Right cardiac atrium (tissue), 5 donors: ENCODE results near the gene ICAM1. TPM values are rescaled to one million over a fixed set of nuclear protein-coding genes. Genes with fewer than 3 reads are reported as not detected.

Experiments
- ATAC-seq, 2 donors: fragments of 200-7000 bp; cut with Tn5 transposase; one replicate each; pipeline versions ENCODE4 v1.8.0 to v1.9.1; 2020; ENCODE audit warnings: moderate library complexity in 2 of 2, mild to moderate bottlenecking in 1 of 2
- DNase-seq, 3 donors: peaks; one replicate each; pipeline ENCODE4 v3.0.0-alpha.2; 2020
- H3K27ac ChIP-seq: one replicate; pipeline ENCODE4 v1.5.1; 2013; ENCODE audit warnings: mild to moderate bottlenecking, low read length, control low read depth, moderate library complexity
- H3K27me3 ChIP-seq: one replicate; pipeline ENCODE4 v1.6.1; 2013; ENCODE audit not compliant: control insufficient read depth, insufficient read depth
- H3K4me1 ChIP-seq: one replicate; pipeline ENCODE4 v1.6.1; 2013; ENCODE audit warnings: low read length; ENCODE audit not compliant: control insufficient read depth, insufficient read depth
- H3K4me3 ChIP-seq: one replicate; pipeline ENCODE4 v1.5.1; 2013; ENCODE audit warnings: low read length, control low read depth
- H3K9me3 ChIP-seq: one replicate; pipeline ENCODE4 v1.6.1; 2013; ENCODE audit warnings: low read length; ENCODE audit not compliant: control insufficient read depth
- WGBS: extraction: QIAGEN DNeasy Blood & Tissue Kit; methylation state at CpG from one replicate; pipeline ENCODE4 v1.1.7; 2013; 5-methylcytosine and 5-hydroxymethylcytosine counted together
- intact Hi-C, 4 donors: fragments of 100-400 bp; cut with DNase I; formaldehyde crosslinking; loops; one replicate each; pipeline versions ENCODE4 v1.11.0 to v1.14.0; 2022 to 2023
- microRNA-seq, 2 donors: library from miRNA; unstranded; fragments of <30 nt; microRNA quantifications; one replicate each; pipeline ENCODE4 v1.2.0, GENCODE V29; 2020 to 2021
- polyA plus RNA-seq: library from polyadenylated mRNA; stranded (reverse); fragments of 200-250 nt; gene quantifications from one replicate; pipeline ENCODE4 v1.2.3, GENCODE V29; 2013
- total RNA-seq, 4 donors: library from RNA; stranded (reverse); fragmentation: NEBNext Ultra II Directional; extraction: Animal tissue kit (Norgen Biotek cat#: 25700); gene quantifications; one replicate each; pipeline ENCODE4 v1.2.1, GENCODE V29; 2021
- donor health status: healthy with polysubstance abuse.
- donor health status: DM: no; HTN: yes; CAD: no.
- donor health status: DM: no; HTN: no; CAD: no.
- donor health status: DM: no; HTN: yes; CAD: no; lungs with severe emphysema.
- donor health status: DM: yes; HTN: yes; CAD: no.

Gene ICAM1
- total and polyA plus RNA-seq, 5 donors = 8.4 to 14.5 (median 9.8) TPM

- no peak overlapping the region for H3K4me3 ChIP-seq
- intact Hi-C loops = loop anchor here in 1 of 4 donors (10.0 kb wide), 1 partner anchor 55 kb away; the partner anchor contains the start of gene ICAM1
- no peaks in the 10 kb centered on the region for H3K9me3 ChIP-seq
- H3K4me1 ChIP-seq = no peaks in the 10 kb centered on the region
- no peak for DNase-seq
- no peaks in the 10 kb centered on the region for H3K27me3 ChIP-seq
- 92% methylated on average over 13 of the region's 13 CpGs for WGBS
- H3K27ac ChIP-seq = no peak overlapping the region
- no peak for ATAC-seq
Observed at GRCh38 chr19:10329555-10329954, 58.6 kb downstream of the ICAM1 start.

GRCh38 chr19:10332158-10332964, 61.4 kb downstream of the ICAM1 start:
- DNase-seq (no peak), ATAC-seq (no peak)
- Histone ChIP-seq H3K9me3 (no peaks in the 10 kb centered on the region), H3K4me1 (no peaks in the 10 kb centered on the region), H3K27me3 (no peaks in the 10 kb centered on the region), H3K4me3 (peak overlapping the region; percentile 63), H3K27ac (no peak overlapping the region)
- WGBS = 32% methylated on average over 18 of the region's 18 CpGs
- intact Hi-C loops = loop anchor here in 1 of 4 donors (10.0 kb wide), 1 partner anchor 58 kb away; the partner anchor contains the start of gene ICAM1

- intact Hi-C loops = loop anchor here in 1 of 4 donors (10.0 kb wide), 1 partner anchor 58 kb away; the partner anchor contains the start of gene ICAM1
- Histone ChIP-seq H3K27ac (peak within 1 kb of the TSS; percentile 65), H3K4me1 (no peaks in the 10 kb centered on the region), H3K4me3 (peak within 1 kb of the TSS; percentile 63), H3K9me3 (no peaks in the 10 kb centered on the region), H3K27me3 (no peaks in the 10 kb centered on the region)
- DNase-seq = peak; percentile 98 to 99 (median 99)
- under 1% methylated on average over 82 of the region's 82 CpGs for WGBS
- ATAC-seq = peak; percentile 94
Observed at GRCh38 chr19:10332965-10333757, 62.2 kb downstream of the ICAM1 start, which contains the start of gene RAVER1. RAVER1 (minus strand) TSS chr19:10333529; CDS start chr19:10333507, 22 bp downstream.

GRCh38 chr19:10333758-10334587, 63.1 kb downstream of the ICAM1 start:
- ATAC-seq = peak; percentile 0 to 1
- Histone ChIP-seq H3K4me3 (peak overlapping the region; percentile 50), H3K4me1 (no peaks in the 10 kb centered on the region), H3K9me3 (no peaks in the 10 kb centered on the region), H3K27ac (peak overlapping the region; percentile 62), H3K27me3 (no peaks in the 10 kb centered on the region)
- intact Hi-C loops = loop anchor here in 1 of 4 donors (10.0 kb wide), 1 partner anchor 59 kb away; the partner anchor contains the start of gene ICAM1
- 12% methylated on average over 44 of the region's 44 CpGs for WGBS
- DNase-seq = peak in 1 of 3 donors; percentile 49

- peak; percentile 90 to 93 for ATAC-seq
- H3K27me3 ChIP-seq = no peaks in the 10 kb centered on the region
- peak; percentile 97 to 98 (median 98) for DNase-seq
- no peaks in the 10 kb centered on the region for H3K4me1 ChIP-seq
- H3K9me3 ChIP-seq = no peaks in the 10 kb centered on the region
- H3K4me3 ChIP-seq = peak overlapping the region; percentile 50
- intact Hi-C loops = loop anchor here in 1 of 4 donors (10.0 kb wide), 1 partner anchor 60 kb away; the partner anchor contains the start of gene ICAM1
- H3K27ac ChIP-seq = peak overlapping the region; percentile 62
- WGBS = 16% methylated on average over 59 of the region's 59 CpGs
Observed at GRCh38 chr19:10334588-10335351, 63.9 kb downstream of the ICAM1 start.

- Histone ChIP-seq H3K27me3 (no peaks in the 10 kb centered on the region), H3K4me1 (no peaks in the 10 kb centered on the region), H3K9me3 (no peaks in the 10 kb centered on the region), H3K27ac (no peak overlapping the region), H3K4me3 (no peak overlapping the region)
- intact Hi-C loops = loop anchor here in 1 of 4 donors (10.0 kb wide), 1 partner anchor 61 kb away; the partner anchor contains the start of gene ICAM1
- DNase-seq (peak; percentile 45 to 75 (median 70)), ATAC-seq (no peak)
- 53% methylated on average over 26 of the region's 26 CpGs for WGBS
Observed at GRCh38 chr19:10335352-10335985, 64.5 kb downstream of the ICAM1 start.

Small RNA genes within 50 kb of the gene (microRNA-seq; reads per million reads assigned to microRNA genes)
- gene MIR4322 = 0 reads per million in 2 donors

Other genes with a start within 250 kb of the ICAM1 start
- gene SHFL, start 184.8 kb upstream of the ICAM1 start, total RNA-seq = 10 to 100 TPM; 14.5 to 16.0 (median 15.2) TPM
- 16.0 TPM for gene SHFL, start 184.8 kb upstream of the ICAM1 start, polyA plus RNA-seq
- gene ANGPTL6, start 168.4 kb upstream of the ICAM1 start, total RNA-seq = not detected
- 0.25 TPM for gene ANGPTL6, start 168.4 kb upstream of the ICAM1 start, polyA plus RNA-seq
- gene PPAN, start 164.8 kb upstream of the ICAM1 start, total RNA-seq = 10 to 100 TPM; 16.5 to 29.4 (median 25.7) TPM
- 25.2 TPM for gene PPAN, start 164.8 kb upstream of the ICAM1 start, polyA plus RNA-seq
- 1 to 10 TPM; 4.4 to 6.6 (median 4.9) TPM for gene P2RY11, start 159.4 kb upstream of the ICAM1 start, total RNA-seq
- gene P2RY11, start 159.4 kb upstream of the ICAM1 start, polyA plus RNA-seq = 2.9 TPM
- gene EIF3G, start 151.2 kb upstream of the ICAM1 start, total RNA-seq = 100 to 1,000 TPM; 144 to 183 (median 158) TPM
- 127 TPM for gene EIF3G, start 151.2 kb upstream of the ICAM1 start, polyA plus RNA-seq
- gene DNMT1, start 76.2 kb upstream of the ICAM1 start, total RNA-seq = 10 to 100 TPM; 21.0 to 37.2 (median 30.3) TPM
- gene DNMT1, start 76.2 kb upstream of the ICAM1 start, polyA plus RNA-seq = 19.3 TPM
- gene S1PR2, start 39.8 kb upstream of the ICAM1 start, total RNA-seq = 10 to 100 TPM in 2 of 4 donors, 1 to 10 TPM in 2; 4.7 to 18.8 (median 9.5) TPM
- 3.5 TPM for gene S1PR2, start 39.8 kb upstream of the ICAM1 start, polyA plus RNA-seq
- 10 to 100 TPM; 54.1 to 65.4 (median 60.5) TPM for gene MRPL4, start 18.9 kb upstream of the ICAM1 start, total RNA-seq
- 66.6 TPM for gene MRPL4, start 18.9 kb upstream of the ICAM1 start, polyA plus RNA-seq
- under 1 TPM; 0.36 to 0.74 (median 0.52) TPM for gene ICAM4, start 15.8 kb downstream of the ICAM1 start, total RNA-seq
- gene ICAM4, start 15.8 kb downstream of the ICAM1 start, polyA plus RNA-seq = 0.84 TPM
- 1 to 10 TPM in 3 of 4 donors, under 1 TPM in 1; 0.93 to 1.6 (median 1.2) TPM for gene ICAM5, start 18.8 kb downstream of the ICAM1 start, total RNA-seq
- gene ICAM5, start 18.8 kb downstream of the ICAM1 start, polyA plus RNA-seq = 0.86 TPM
- gene ZGLP1, start 38.7 kb downstream of the ICAM1 start, total RNA-seq = 1 to 10 TPM in 1 of 4 donors, under 1 TPM in 3; 0.80 to 1.3 (median 0.84) TPM
- 0.68 TPM for gene ZGLP1, start 38.7 kb downstream of the ICAM1 start, polyA plus RNA-seq
- gene FDX2, start 44.9 kb downstream of the ICAM1 start, total RNA-seq = 10 to 100 TPM; 13.2 to 20.7 (median 16.7) TPM
- 27.7 TPM for gene FDX2, start 44.9 kb downstream of the ICAM1 start, polyA plus RNA-seq
- 10 to 100 TPM; 13.9 to 20.1 (median 15.1) TPM for gene RAVER1, start 62.4 kb downstream of the ICAM1 start, total RNA-seq
- 9.8 TPM for gene RAVER1, start 62.4 kb downstream of the ICAM1 start, polyA plus RNA-seq
- gene ICAM3, start 68.5 kb downstream of the ICAM1 start, total RNA-seq = 10 to 100 TPM; 16.0 to 20.6 (median 17.8) TPM
- gene ICAM3, start 68.5 kb downstream of the ICAM1 start, polyA plus RNA-seq = 7.2 TPM
- gene TYK2, start 109.5 kb downstream of the ICAM1 start, total RNA-seq = 10 to 100 TPM; 56.3 to 77.0 (median 73.4) TPM
- gene TYK2, start 109.5 kb downstream of the ICAM1 start, polyA plus RNA-seq = 71.6 TPM
- 100 to 1,000 TPM; 131 to 133 (median 132) TPM for gene CDC37, start 132.4 kb downstream of the ICAM1 start, total RNA-seq
- gene CDC37, start 132.4 kb downstream of the ICAM1 start, polyA plus RNA-seq = 228 TPM
- 10 to 100 TPM in 3 of 4 donors, 1 to 10 TPM in 1; 8.4 to 14.2 (median 11.0) TPM for gene PDE4A, start 149.4 kb downstream of the ICAM1 start, total RNA-seq
- 5.5 TPM for gene PDE4A, start 149.4 kb downstream of the ICAM1 start, polyA plus RNA-seq
- 10 to 100 TPM; 48.0 to 74.6 (median 62.8) TPM for gene KEAP1, start 232.2 kb downstream of the ICAM1 start, total RNA-seq
- gene KEAP1, start 232.2 kb downstream of the ICAM1 start, polyA plus RNA-seq = 51.9 TPM
- under 1 TPM in 3 of 4 donors, not detected in 1; 0.15 to 0.31 (median 0.19) TPM for gene S1PR5, start 246.3 kb downstream of the ICAM1 start, total RNA-seq
- gene S1PR5, start 246.3 kb downstream of the ICAM1 start, polyA plus RNA-seq = 0.16 TPM